ENCODE measurements around the gene FGF7.
A peak's percentile ranks its signal among the peaks of the same experiment; 100 is the strongest.

Gene FGF7

GRCh38 chr15:49441356-49441755 lies 18.3 kb downstream of the FGF7 start:
- TF ChIP-seq TAF1 (IDR thresholded peaks at IDR 0.05; ENCODE audit: low read depth) (no peak), TEAD4 (IDR thresholded peaks at IDR 0.05) (no peak), MAX (IDR thresholded peaks at IDR 0.05) (no peak), CREB1 (IDR thresholded peaks at IDR 0.05; ENCODE audit: low read depth) (no peak), RAD21 (IDR thresholded peaks at IDR 0.05; ENCODE audit: low read depth) (no peak), YY1 (IDR thresholded peaks at IDR 0.05; ENCODE audit: low read depth) (no peak), ZBTB7A (IDR thresholded peaks at IDR 0.05; ENCODE audit: low read depth) (no peak), USF1 (IDR thresholded peaks at IDR 0.05) (no peak), CEBPB (IDR thresholded peaks at IDR 0.05) (no peak), TCF12 (IDR thresholded peaks at IDR 0.05; ENCODE audit: low read depth) (no peak), EP300 (IDR thresholded peaks at IDR 0.05; ENCODE audit: borderline replicate concordance) (no peak), EGR1 (IDR thresholded peaks at IDR 0.05) (no peak), FOXM1 (IDR thresholded peaks at IDR 0.05; ENCODE audit: borderline replicate concordance, low read depth) (no peak), NFIC (IDR thresholded peaks at IDR 0.05) (no peak)

GRCh38 chr15:49441816-49442215 lies 18.8 kb downstream of the FGF7 start:
- TF ChIP-seq USF1 (IDR thresholded peaks at IDR 0.05): 0 out of 2 replicates have a peak, but pooled peaks have one; percentile 25
- TF ChIP-seq RAD21 (IDR thresholded peaks at IDR 0.05; ENCODE audit: low read depth): no peak
- no peak for TF ChIP-seq NFIC (IDR thresholded peaks at IDR 0.05)
- no peak for TF ChIP-seq FOXM1 (IDR thresholded peaks at IDR 0.05; ENCODE audit: borderline replicate concordance, low read depth)
- TF ChIP-seq EGR1 (IDR thresholded peaks at IDR 0.05): no peak

- TF ChIP-seq EP300 (IDR thresholded peaks at IDR 0.05; ENCODE audit: borderline replicate concordance): no peak
- TF ChIP-seq REST (IDR thresholded peaks at IDR 0.05; ENCODE audit: low read depth): no peak
- TF ChIP-seq RAD21 (IDR thresholded peaks at IDR 0.05; ENCODE audit: low read depth): no peak
- no peak for TF ChIP-seq USF1 (IDR thresholded peaks at IDR 0.05)
- no peak for TF ChIP-seq ZBTB7A (IDR thresholded peaks at IDR 0.05; ENCODE audit: low read depth)
- no peak for TF ChIP-seq TAF1 (IDR thresholded peaks at IDR 0.05; ENCODE audit: low read depth)
- TF ChIP-seq TEAD4 (IDR thresholded peaks at IDR 0.05): no peak
- no peak for TF ChIP-seq CEBPB (IDR thresholded peaks at IDR 0.05)
Observed at GRCh38 chr15:49452595-49452994, 29.6 kb downstream of the FGF7 start.

- TF ChIP-seq TCF12 (IDR thresholded peaks at IDR 0.05; ENCODE audit: low read depth): no peak
- TF ChIP-seq ZBTB7A (IDR thresholded peaks at IDR 0.05; ENCODE audit: low read depth): no peak
- no peak for TF ChIP-seq FOXM1 (IDR thresholded peaks at IDR 0.05; ENCODE audit: borderline replicate concordance, low read depth)
- no peak for TF ChIP-seq MAX (IDR thresholded peaks at IDR 0.05)
- TF ChIP-seq EGR1 (IDR thresholded peaks at IDR 0.05): no peak
- TF ChIP-seq YY1 (IDR thresholded peaks at IDR 0.05; ENCODE audit: low read depth): no peak
- no peak for TF ChIP-seq CEBPB (IDR thresholded peaks at IDR 0.05)
- no peak for TF ChIP-seq RAD21 (IDR thresholded peaks at IDR 0.05; ENCODE audit: low read depth)
- TF ChIP-seq EP300 (IDR thresholded peaks at IDR 0.05; ENCODE audit: borderline replicate concordance): no peak
- no peak for TF ChIP-seq TEAD4 (IDR thresholded peaks at IDR 0.05)
- no peak for TF ChIP-seq CREB1 (IDR thresholded peaks at IDR 0.05; ENCODE audit: low read depth)
Observed at GRCh38 chr15:49456166-49456565, 33.1 kb downstream of the FGF7 start.

GRCh38 chr15:49458145-49458544 lies 35.1 kb downstream of the FGF7 start:
- TF ChIP-seq RAD21 (IDR thresholded peaks at IDR 0.05; ENCODE audit: low read depth) (no peak), REST (IDR thresholded peaks at IDR 0.05; ENCODE audit: low read depth) (no peak), CEBPB (IDR thresholded peaks at IDR 0.05) (no peak), ZBTB7A (IDR thresholded peaks at IDR 0.05; ENCODE audit: low read depth) (no peak)

GRCh38 chr15:49460411-49460941 lies 37.4 kb downstream of the FGF7 start:
- no peak for TF ChIP-seq YY1 (IDR thresholded peaks at IDR 0.05; ENCODE audit: low read depth)
- TF ChIP-seq NFIC (IDR thresholded peaks at IDR 0.05): no peak
- TF ChIP-seq CEBPB (IDR thresholded peaks at IDR 0.05): no peak
- no peak for TF ChIP-seq FOXM1 (IDR thresholded peaks at IDR 0.05; ENCODE audit: borderline replicate concordance, low read depth)
- no peak for TF ChIP-seq EP300 (IDR thresholded peaks at IDR 0.05; ENCODE audit: borderline replicate concordance)
- TF ChIP-seq ZBTB7A (IDR thresholded peaks at IDR 0.05; ENCODE audit: low read depth): no peak
- no peak for TF ChIP-seq USF1 (IDR thresholded peaks at IDR 0.05)
- no peak for TF ChIP-seq CREB1 (IDR thresholded peaks at IDR 0.05; ENCODE audit: low read depth)
